AG04449 (cell line): ENCODE data around the gene RPS18.

ENCODE experiments used
- CTCF ChIA-PET: fragments of 350-600 bp; formaldehyde crosslinking; extraction: SDS; loops from one replicate; lab custom pipeline; 2021; ENCODE audit warnings: antibody characterized with exemption; lab: Yijun Ruan, JAX
- POLR2A ChIA-PET: fragments of 400-600, 350-600 bp; formaldehyde crosslinking; extraction: SDS; loops from one replicate; lab custom pipeline; 2020; ENCODE audit warnings: antibody characterized with exemption, inconsistent platforms; lab: Yijun Ruan, JAX
- DNase-seq: peaks from one replicate; pipeline ENCODE4 v3.0.0-alpha.2; 2010; ENCODE audit warnings: low read depth, low spot score
- H3K4me3 ChIP-seq: 2 replicates; pipeline ENCODE4 v1.5.1; 2011; ENCODE audit warnings: low read depth, mild to moderate bottlenecking, control low read depth, low read length
- TF ChIP-seq, protein P1 (sequence below): IDR thresholded peaks from one replicate; pipeline ENCODE4 v1.5.1; 2011; ENCODE audit warnings: mild to moderate bottlenecking, moderate library complexity, low read length, control low read depth, inconsistent platforms; ENCODE audit not compliant: insufficient read depth; ENCODE audit errors: missing control alignments

Gene RPS18

DNA sequence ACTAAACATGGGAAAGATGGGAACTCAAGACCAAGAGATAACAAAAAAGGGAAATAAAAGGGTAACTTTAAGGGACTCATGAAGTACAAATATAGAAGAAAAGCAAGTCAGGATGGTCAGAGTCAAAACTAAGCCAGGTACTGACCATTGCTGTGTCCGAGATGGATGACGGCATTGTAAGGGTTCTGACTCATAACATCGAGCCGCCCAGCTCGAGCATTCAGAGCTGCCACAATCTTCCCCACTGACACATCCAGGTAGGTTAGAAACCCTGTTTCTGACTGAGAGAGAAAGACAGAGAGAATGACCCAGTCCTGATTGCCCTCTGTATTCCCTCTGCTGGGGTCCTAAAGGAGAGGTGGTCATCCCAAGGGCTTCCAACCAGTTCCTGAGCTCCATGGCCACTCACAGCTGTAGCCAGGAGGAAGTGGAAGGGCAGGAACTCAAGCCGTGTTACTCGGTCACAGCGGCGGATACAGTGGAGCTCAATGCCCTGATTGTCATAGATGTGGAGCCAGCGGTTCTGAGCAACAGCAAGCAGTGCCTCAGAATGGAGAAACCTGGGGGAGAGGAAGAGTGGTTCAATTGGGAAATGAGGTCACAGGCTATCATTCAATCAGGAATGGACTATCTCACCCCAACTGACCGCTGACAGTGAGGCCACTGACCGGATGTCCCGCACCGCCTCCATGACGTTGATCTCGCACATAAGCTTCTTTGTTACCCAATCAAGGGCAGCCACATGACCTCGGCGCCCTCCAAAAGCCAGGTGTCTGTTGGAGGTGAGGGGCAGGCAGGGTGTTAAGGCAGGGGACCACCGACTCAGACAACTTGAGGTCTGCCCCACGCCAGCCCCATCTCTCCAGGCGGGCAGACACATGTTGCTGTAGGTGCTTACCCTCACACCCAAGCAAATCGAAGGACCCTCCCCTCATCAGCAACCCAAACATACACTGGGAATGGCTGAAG, 15.4 kb downstream of the RPS18 start:
- H3K4me3 ChIP-seq = peak overlapping the region; percentile 94
- POLR2A ChIA-PET = interaction anchor here (4.2 kb wide), 1 partner anchor 9 kb away, joined by 57 read pairs; the partner anchor contains the start of gene B3GALT4
- TF ChIP-seq, protein P1, sequence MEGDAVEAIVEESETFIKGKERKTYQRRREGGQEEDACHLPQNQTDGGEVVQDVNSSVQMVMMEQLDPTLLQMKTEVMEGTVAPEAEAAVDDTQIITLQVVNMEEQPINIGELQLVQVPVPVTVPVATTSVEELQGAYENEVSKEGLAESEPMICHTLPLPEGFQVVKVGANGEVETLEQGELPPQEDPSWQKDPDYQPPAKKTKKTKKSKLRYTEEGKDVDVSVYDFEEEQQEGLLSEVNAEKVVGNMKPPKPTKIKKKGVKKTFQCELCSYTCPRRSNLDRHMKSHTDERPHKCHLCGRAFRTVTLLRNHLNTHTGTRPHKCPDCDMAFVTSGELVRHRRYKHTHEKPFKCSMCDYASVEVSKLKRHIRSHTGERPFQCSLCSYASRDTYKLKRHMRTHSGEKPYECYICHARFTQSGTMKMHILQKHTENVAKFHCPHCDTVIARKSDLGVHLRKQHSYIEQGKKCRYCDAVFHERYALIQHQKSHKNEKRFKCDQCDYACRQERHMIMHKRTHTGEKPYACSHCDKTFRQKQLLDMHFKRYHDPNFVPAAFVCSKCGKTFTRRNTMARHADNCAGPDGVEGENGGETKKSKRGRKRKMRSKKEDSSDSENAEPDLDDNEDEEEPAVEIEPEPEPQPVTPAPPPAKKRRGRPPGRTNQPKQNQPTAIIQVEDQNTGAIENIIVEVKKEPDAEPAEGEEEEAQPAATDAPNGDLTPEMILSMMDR = no peak
- CTCF ChIA-PET = interaction anchor here (0.9 to 7.3 kb wide), 5 partner anchors 10 to 104 kb away, joined by 3 to 52 read pairs (median 4); partner anchors contain the start of genes B3GALT4 and RGL2
- DNase-seq = no peak

DNA sequence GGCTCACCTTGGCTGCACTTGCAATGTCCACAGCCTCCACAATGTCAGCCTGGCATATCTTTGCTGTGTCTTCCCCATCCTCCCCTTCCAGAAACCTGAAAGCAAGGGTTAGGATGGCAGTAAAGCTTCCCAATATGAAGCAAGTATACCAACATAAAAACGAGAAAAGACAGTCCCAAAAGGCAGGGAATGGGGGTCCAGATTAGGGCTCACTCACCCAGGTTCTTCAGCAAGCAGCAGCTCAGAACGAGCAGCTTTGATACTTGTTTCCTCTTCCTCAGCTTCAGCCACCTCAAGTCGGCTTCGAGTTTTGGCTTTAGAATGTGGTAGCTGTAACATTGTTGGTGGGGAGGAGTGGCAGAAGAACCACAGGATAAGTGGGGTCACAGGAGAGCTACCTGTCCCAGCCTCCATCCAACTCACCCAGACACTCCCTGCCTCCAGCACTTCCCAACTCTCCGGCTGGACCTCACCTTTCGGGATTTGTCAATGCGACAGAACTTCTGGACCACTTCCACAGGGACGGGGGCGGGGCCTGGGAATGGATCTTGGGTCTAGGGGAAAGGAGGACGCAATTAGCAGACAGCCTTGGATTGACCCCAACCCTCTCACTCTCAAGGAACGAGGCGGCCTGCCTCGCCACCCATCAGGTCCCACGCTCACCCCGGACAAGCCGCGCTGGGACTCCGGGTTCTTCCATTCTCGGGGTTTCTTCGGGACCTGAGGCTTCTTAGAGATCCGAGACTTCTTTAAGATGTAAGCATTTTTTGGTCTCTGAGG, 16.5 kb downstream of the RPS18 start:
- ChIA-PET CTCF (interaction anchor here (0.9 to 7.3 kb wide), 7 partner anchors 9 to 103 kb away, joined by 3 to 52 read pairs (median 4); partner anchors contain the start of genes B3GALT4, RGL2, RPS18 and VPS52), POLR2A (interaction anchor here (0.7 to 4.2 kb wide), 8 partner anchors 9 to 37 kb away, joined by 3 to 57 read pairs (median 6); partner anchors contain the start of genes B3GALT4, RGL2, RPS18 and TAPBP)
- no peak for DNase-seq
- H3K4me3 ChIP-seq = peak overlapping the region; percentile 94
- TF ChIP-seq, protein P1 = no peak

DNA sequence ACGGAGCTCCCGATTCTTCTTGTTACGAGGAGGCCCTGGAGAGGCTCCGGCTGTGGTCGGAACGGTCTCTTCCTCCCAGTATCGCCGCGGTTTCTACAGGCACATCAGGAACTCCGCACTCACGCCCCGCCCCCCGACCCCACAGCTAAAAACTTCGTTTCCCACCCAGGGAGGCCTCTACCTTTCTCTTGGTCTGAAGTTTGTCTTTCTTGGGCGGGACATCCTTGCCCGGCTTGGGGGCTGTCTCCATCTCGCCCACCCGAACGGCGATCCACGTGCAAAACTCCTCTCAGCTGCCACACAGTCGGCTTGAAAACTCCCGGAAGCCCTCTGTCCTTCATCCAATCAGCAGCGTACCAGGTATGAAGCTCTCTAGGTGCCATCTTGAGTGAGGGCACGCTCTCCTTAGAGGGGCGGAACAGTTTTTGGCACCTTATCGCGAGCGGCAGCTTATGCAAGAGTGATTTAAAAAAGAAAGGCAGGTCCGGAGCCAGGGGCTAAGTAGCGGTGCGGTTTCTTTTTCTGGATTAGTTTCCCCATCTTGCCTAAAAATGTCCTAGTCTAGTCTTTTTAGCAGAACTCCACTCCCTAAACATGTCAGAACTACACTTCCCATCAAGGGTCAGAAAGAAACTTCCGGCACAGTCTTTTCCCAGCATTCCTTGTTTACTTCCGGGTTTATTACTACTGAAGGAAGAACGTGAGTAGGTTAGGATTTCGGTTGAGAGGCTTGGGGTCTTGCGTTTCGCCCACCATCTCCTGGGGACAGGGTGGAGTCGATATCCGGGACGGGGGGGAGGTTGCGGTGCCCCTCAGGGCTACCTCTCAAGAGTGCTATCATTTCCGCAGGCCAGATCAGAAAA, 17.3 kb downstream of the RPS18 start, which contains the start of the genes PFDN6 and WDR46:
Gene PFDN6, plus strand, starts transcription at position 681 of the 863 bp plus-strand sequence. CDS start 256 bp downstream, outside the sequence.
Gene WDR46, minus strand, starts transcription at position 319 of the 863 bp plus-strand sequence. Its CDS starts 69 bp downstream, at position 250.
- ChIA-PET CTCF (interaction anchor here (1.4 to 7.3 kb wide), 4 partner anchors 11 to 41 kb away, joined by 3 to 52 read pairs (median 26); partner anchors contain the start of genes B3GALT4, RGL2, RPS18 and VPS52), POLR2A (interaction anchor here (0.6 to 4.2 kb wide), 12 partner anchors 8 to 1161 kb away, joined by 3 to 57 read pairs (median 4); partner anchors contain the start of genes ATF6B, B3GALT4, RGL2 and RPS18)
- TF ChIP-seq, protein P1 = no peak
- H3K4me3 ChIP-seq = peak within 1 kb of the TSS; percentile 94
- DNase-seq = peak; percentile 63

GRCh38 chr6:33289784-33290315, 18.0 kb downstream of the RPS18 start:
- DNase-seq = no peak
- POLR2A ChIA-PET = interaction anchor here (0.8 to 4.2 kb wide), 7 partner anchors 8 to 77 kb away, joined by 3 to 57 read pairs (median 7); partner anchors contain the start of genes B3GALT4, RGL2, RPS18 and TAPBP

More at GRCh38 chr6:33289784-33290315, 18.0 kb downstream of the RPS18 start:
- peak overlapping the region; percentile 94 for H3K4me3 ChIP-seq
- TF ChIP-seq, protein P1 = no peak
- CTCF ChIA-PET = interaction anchor here (1.4 to 7.3 kb wide), 4 partner anchors 10 to 42 kb away, joined by 3 to 52 read pairs (median 26); partner anchors contain the start of genes B3GALT4, RGL2, RPS18 and VPS52
